Measurements from ENCODE around the gene TARDBP.
"Not testable (repeated sequence)": the region's sequence is repeated elsewhere in the genome, so short reads cannot be mapped to it uniquely, and the experiment has no call there.

The TARDBP gene

GRCh38 chr1:11061652-11062365 lies 49.4 kb downstream of the TARDBP start:
- no peak for DNase-seq

GRCh38 chr1:11062965-11063401 lies 50.5 kb downstream of the TARDBP start:
- DNase-seq, result no peak

- not testable (repeated sequence) for DNase-seq
Observed at GRCh38 chr1:11063937-11064537, 51.6 kb downstream of the TARDBP start.

DNA sequence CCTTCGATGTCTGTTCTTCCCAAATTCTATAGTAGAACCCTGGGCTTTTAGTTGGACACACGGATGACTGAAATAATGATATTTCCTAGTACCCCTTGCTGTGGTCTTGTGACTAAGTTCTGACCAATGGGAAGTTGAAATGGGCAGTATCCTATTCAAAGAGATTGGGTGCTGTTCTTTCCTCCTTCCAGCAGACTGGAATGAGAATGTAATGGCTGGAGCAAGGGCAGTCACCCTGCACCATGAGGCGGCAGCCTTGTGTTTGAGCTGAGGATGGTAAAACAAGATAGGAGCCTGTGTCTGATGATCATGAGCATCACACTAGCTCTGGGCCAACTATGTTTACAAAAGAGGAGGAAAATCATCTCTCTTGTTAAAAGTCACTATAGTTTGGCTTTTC lies 52.5 kb downstream of the TARDBP start:
- no peak for DNase-seq

GRCh38 chr1:11065796-11066195 lies 53.3 kb downstream of the TARDBP start:
- DNase-seq, result no peak

- no peak for DNase-seq
Observed at GRCh38 chr1:11067716-11068599, 55.5 kb downstream of the TARDBP start.

- no peak for DNase-seq
Observed at GRCh38 chr1:11068600-11069473, 56.4 kb downstream of the TARDBP start.

- no peak for DNase-seq
Observed at GRCh38 chr1:11070876-11071275, 58.4 kb downstream of the TARDBP start.

GRCh38 chr1:11071463-11072215 lies 59.2 kb downstream of the TARDBP start:
- DNase-seq, result no peak

GRCh38 chr1:11072216-11072917 lies 59.9 kb downstream of the TARDBP start:
- no peak for DNase-seq

GRCh38 chr1:11073398-11073797 lies 60.9 kb downstream of the TARDBP start:
- DNase-seq, result not testable (repeated sequence)

Data from right forelimb (tissue), 1 donor.